ENCODE measurements around the gene VWA5B2.

The VWA5B2 gene

DNA sequence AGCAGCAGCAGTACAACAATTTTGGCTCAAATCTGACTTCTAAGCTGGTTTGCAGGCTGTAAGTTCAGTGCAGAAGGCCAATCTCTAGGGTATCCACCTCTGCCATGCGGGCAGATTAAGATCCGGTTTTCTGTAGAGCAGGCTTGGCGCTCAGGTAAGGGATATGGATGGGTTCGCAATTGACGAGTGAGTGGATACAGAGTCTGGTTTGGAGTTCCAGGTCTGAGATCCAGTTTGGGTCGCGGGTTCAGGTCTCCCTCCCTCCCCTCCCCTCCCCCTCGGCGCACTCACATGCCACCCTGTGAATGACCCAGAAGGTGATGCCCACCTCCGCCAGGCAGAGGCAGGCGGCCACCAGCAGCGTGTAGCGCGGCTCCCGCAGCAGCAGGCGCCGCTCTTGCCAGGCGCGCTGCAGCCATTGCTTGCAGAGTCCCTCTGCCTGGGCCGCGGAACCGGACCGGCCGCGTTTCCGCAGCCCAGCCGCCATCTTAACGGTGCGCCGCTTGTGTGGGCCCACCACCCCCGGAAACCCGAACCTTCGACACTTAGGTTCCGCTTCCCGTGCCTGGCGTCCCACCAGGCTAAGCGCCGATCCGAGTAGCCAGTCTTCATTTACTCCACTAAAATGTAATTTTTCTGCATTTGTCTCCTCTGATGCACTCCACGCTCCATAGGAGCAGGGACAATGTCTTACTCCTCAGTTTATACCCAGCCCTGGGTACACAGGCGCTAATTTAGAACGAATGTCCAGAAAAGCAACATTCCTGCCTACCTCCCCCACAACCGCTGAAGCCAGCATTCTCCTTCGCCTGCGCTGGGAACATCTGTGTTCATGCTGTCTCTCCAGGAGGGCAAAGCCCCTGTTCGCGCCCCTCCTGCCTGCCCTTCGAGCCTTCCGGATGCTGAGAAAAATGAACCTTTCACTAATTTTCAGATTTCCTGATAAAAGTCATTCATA is 19.3 kb downstream of the VWA5B2 start, which contains the start of gene ALG3:
ALG3 (minus strand) TSS at position 509 of the 958 bp plus-strand sequence; CDS start at position 487, 22 bp downstream.
- peak within 1 kb of the TSS; percentile 87 for H3K27ac ChIP-seq (ENCODE audit: low read depth, low read length)
- no peaks in the 10 kb centered on the region for H3K9me3 ChIP-seq (ENCODE audit: control insufficient read depth, insufficient read depth, low read depth, low read length)
- peaks cover 23% of the 10 kb centered on the region for H3K36me3 ChIP-seq (ENCODE audit: control insufficient read depth, insufficient read depth, low read length)
- peak within 1 kb of the TSS; percentile 82 for H3K9ac ChIP-seq (ENCODE audit: low read length)
- H3K27me3 ChIP-seq (ENCODE audit: control insufficient read depth, insufficient read depth, low read length) = no peaks in the 10 kb centered on the region
- H3K4me3 ChIP-seq (ENCODE audit: low read depth, low read length) = peak within 1 kb of the TSS; percentile 91
- H3K4me1 ChIP-seq (ENCODE audit: control insufficient read depth, insufficient read depth, low read length) = no peaks in the 10 kb centered on the region

DNA sequence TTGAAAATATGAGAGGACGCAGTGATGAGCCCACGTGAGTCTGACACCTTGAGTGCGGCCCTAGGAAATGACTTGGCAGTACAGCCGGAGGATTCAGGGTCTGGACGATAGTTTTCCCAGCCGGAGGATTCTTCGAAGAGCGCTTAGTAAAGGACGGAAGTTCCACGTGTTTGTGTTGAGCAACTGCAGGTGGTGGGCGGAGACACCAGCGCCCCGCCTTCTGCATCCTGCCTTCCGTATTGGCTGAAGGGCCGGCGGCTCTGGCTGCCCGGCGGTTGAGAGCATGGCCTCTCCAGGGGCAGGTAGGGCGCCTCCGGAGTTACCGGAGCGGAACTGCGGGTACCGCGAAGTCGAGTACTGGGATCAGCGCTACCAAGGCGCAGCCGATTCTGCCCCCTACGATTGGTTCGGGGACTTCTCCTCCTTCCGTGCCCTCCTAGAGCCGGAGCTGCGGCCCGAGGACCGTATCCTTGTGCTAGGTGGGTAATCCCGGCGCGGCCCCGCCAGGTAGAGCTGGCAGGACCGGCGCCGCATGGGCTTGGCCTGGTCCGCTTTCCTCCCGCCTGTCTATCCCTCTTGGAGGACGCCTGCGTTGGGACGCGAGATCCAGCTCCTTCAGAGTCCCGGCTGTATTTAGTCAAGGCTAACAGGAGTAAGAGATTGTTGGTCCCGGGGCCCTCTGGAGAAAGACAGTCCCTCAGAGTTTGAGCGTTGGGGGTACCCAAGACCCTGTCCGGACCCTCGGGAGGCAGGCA is 20.2 kb downstream of the VWA5B2 start, which contains the start of gene EEF1AKMT4:
EEF1AKMT4 (plus strand) TSS at position 261 of the 755 bp plus-strand sequence; CDS start at position 284, 23 bp downstream.
- no peaks in the 10 kb centered on the region for H3K9me3 ChIP-seq (ENCODE audit: control insufficient read depth, insufficient read depth, low read depth, low read length)
- H3K36me3 ChIP-seq (ENCODE audit: control insufficient read depth, insufficient read depth, low read length) = peaks cover 15% of the 10 kb centered on the region
- peak within 1 kb of the TSS; percentile 87 for H3K27ac ChIP-seq (ENCODE audit: low read depth, low read length)
- peak within 1 kb of the TSS; percentile 82 for H3K9ac ChIP-seq (ENCODE audit: low read length)
- H3K4me1 ChIP-seq (ENCODE audit: control insufficient read depth, insufficient read depth, low read length) = no peaks in the 10 kb centered on the region
- no peaks in the 10 kb centered on the region for H3K27me3 ChIP-seq (ENCODE audit: control insufficient read depth, insufficient read depth, low read length)
- H3K4me3 ChIP-seq (ENCODE audit: low read depth, low read length) = peak within 1 kb of the TSS; percentile 91

DNA sequence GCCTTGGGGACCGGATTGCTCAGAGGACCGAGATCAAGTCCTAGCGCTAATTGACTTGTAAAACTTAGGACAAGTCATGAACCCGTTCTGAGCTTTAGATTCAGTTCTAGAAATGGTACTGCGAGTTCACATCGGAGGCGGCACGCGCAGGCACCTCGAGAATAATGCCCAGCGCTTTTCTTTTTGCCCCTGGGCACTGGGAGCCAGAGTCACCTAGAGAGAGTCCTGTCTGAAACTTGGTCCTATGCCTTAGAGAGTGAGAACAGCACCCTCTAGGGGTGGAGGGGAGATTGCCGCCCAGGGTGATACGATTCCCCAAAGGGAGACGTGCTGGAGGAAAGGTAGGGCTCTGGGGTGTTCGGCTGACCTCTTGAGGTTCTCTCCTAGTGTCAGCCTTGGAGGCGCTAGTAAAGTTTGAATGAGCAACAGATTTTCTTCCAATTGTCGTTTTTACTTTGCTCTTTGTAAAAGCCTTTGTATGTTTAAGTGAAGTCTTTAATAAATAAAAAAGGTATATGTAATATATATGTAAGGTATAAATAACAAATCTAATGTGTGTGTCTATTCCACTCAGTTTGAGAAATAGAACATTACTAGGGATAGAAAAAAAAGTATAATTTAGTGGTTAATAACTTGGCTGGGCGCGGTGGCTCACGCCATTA is 20.9 kb downstream of the VWA5B2 start:
- H3K36me3 ChIP-seq (ENCODE audit: control insufficient read depth, insufficient read depth, low read length) = peaks cover 8% of the 10 kb centered on the region
- peak overlapping the region; percentile 81 for H3K9ac ChIP-seq (ENCODE audit: low read length)
- H3K27me3 ChIP-seq (ENCODE audit: control insufficient read depth, insufficient read depth, low read length) = no peaks in the 10 kb centered on the region
- no peaks in the 10 kb centered on the region for H3K4me1 ChIP-seq (ENCODE audit: control insufficient read depth, insufficient read depth, low read length)
- H3K4me3 ChIP-seq (ENCODE audit: low read depth, low read length) = peak overlapping the region; percentile 91
- H3K27ac ChIP-seq (ENCODE audit: low read depth, low read length) = peak overlapping the region; percentile 22; the same call in 1 of the 2 replicates
- H3K9me3 ChIP-seq (ENCODE audit: control insufficient read depth, insufficient read depth, low read depth, low read length) = no peaks in the 10 kb centered on the region

DNA sequence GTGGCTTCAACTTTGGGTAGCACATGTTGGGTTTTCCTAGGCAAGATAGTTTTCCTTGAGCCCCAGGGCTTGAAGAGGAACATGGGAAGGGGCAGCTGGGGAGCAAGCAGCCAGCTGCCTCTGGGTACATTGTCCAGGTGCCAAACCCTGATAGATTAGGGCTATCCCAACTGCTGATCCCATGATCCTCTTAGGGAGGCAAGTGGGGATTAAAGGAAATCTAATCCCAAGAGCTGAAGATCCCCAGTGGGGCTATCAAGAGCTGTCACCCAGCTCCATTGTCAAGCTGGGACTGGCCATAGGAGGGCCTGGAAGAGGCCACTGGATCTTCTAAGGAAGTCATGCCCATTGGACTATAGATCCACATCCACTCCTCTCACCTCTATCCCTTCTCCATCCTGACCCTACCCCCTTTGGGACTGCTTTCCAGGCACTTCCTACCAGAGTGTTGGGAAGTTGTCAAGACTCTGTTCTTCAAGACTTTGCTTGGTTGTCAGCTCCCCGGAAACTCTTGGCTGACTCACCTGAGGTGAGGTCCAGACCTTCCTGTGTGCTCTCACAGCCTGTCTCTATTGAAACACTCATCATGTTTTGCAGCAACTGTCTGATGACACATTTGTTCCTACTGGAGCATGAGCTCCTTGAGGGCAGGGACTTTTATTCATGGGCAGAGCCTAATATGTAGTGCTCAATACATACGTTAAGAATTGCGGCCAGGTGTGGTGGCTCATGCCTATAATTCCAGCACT is 26.1 kb downstream of the VWA5B2 start:
- no peak overlapping the region for H3K4me3 ChIP-seq (ENCODE audit: low read depth, low read length)
- peaks cover 3% of the 10 kb centered on the region; the same call in 1 of the 2 replicates for H3K36me3 ChIP-seq (ENCODE audit: control insufficient read depth, insufficient read depth, low read length)
- no peak overlapping the region for H3K9ac ChIP-seq (ENCODE audit: low read length)
- no peaks in the 10 kb centered on the region; the same call in 1 of the 2 replicates for H3K4me1 ChIP-seq (ENCODE audit: control insufficient read depth, insufficient read depth, low read length)
- H3K27ac ChIP-seq (ENCODE audit: low read depth, low read length) = no peak overlapping the region
- peaks cover 32% of the 10 kb centered on the region for H3K27me3 ChIP-seq (ENCODE audit: control insufficient read depth, insufficient read depth, low read length)
- no peaks in the 10 kb centered on the region for H3K9me3 ChIP-seq (ENCODE audit: control insufficient read depth, insufficient read depth, low read depth, low read length)

DNA sequence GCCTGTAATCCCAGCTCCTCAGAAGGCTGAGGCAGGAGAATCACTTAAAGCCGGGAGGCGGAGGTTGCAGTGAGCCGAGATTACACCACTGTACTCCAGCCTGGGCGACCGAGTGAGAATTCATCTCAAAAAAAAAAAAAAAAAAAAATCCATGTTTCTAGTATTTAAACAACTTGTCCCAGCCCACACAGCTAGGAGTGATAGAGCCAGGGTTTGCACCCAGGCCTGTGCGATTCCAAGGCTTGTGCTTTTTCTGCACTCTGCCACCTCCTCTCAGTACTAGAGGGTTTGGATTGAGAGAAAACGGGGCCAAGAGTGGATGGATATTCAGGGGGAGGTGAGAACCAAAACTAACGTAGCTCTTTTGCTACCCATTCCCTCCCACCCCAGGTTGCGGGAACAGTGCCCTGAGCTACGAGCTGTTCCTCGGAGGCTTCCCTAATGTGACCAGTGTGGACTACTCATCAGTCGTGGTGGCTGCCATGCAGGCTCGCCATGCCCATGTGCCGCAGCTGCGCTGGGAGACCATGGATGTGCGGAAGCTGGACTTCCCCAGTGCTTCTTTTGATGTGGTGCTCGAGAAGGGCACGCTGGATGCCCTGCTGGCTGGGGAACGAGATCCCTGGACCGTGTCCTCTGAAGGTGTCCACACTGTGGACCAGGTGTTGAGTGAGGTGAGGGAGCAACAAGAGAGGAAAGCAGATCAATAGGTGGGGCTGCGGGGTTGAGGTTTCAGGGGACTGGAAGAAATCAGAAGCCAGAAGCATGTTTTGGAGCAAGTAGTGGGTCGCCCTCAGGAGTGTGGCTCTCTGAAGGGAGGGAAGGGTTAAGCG is 27.9 kb downstream of the VWA5B2 start:
- peaks cover 3% of the 10 kb centered on the region; the same call in 1 of the 2 replicates for H3K36me3 ChIP-seq (ENCODE audit: control insufficient read depth, insufficient read depth, low read length)
- peaks cover 5% of the 10 kb centered on the region for H3K4me1 ChIP-seq (ENCODE audit: control insufficient read depth, insufficient read depth, low read length)
- no peak overlapping the region for H3K27ac ChIP-seq (ENCODE audit: low read depth, low read length)
- H3K27me3 ChIP-seq (ENCODE audit: control insufficient read depth, insufficient read depth, low read length) = peaks cover 48% of the 10 kb centered on the region
- no peaks in the 10 kb centered on the region for H3K9me3 ChIP-seq (ENCODE audit: control insufficient read depth, insufficient read depth, low read depth, low read length)
- H3K4me3 ChIP-seq (ENCODE audit: low read depth, low read length) = no peak overlapping the region
- H3K9ac ChIP-seq (ENCODE audit: low read length) = no peak overlapping the region

DNA sequence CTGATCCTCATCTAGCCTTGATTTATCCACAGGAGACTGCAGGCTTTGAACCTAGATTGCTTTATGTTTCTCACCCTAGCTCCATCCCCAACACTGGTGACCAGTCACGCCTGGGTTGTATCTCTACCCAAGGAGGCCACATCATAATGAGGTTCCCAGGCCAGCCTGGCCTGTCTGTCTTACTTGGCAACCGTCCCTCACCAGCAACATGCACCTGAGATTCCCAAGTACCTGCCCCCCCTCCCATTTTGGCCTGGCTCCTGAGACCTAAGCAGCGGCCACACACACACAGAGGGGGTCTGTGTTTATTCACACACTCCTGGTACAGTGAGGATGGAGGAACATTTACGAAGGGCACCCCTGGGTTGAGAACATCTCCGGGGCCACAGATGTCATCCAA is 29.5 kb downstream of the VWA5B2 start:
- H3K9me3 ChIP-seq (ENCODE audit: control insufficient read depth, insufficient read depth, low read depth, low read length) = no peaks in the 10 kb centered on the region
- no peak overlapping the region for H3K9ac ChIP-seq (ENCODE audit: low read length)
- peaks cover 61% of the 10 kb centered on the region for H3K27me3 ChIP-seq (ENCODE audit: control insufficient read depth, insufficient read depth, low read length)

DNA sequence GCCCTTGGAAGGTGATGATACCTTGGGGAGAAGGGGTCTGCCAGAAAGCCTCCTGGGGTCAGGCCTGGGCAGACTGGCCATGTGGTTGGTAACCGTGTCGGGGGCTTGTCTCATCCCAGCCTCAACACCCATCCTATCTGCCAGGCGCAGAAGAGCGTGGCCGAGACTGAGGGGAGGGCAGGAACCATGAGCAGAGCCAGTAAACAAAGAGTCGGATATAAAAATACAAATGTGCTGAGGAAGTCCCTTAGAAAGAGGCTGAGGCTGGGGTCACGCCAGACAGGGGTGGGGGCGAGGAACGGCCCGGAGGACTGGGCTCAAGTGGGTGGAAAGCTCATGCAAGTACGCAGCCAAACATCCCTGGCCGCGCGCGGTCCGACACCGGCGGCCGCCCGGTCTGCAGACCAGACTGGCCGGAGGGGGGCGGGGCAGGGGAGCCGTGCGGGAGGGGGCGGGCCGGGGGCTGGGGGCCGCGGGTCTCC is 30.1 kb downstream of the VWA5B2 start:
- Histone ChIP-seq H3K4me1 (ENCODE audit: control insufficient read depth, insufficient read depth, low read length) (peaks cover 10% of the 10 kb centered on the region), H3K9ac (ENCODE audit: low read length) (no peak overlapping the region), H3K4me3 (ENCODE audit: low read depth, low read length) (0 out of 2 replicates have a peak overlapping the region, but pooled peaks have one; percentile 28), H3K36me3 (ENCODE audit: control insufficient read depth, insufficient read depth, low read length) (peaks cover 3% of the 10 kb centered on the region; the same call in 1 of the 2 replicates), H3K27ac (ENCODE audit: low read depth, low read length) (no peak overlapping the region), H3K9me3 (ENCODE audit: control insufficient read depth, insufficient read depth, low read depth, low read length) (no peaks in the 10 kb centered on the region), H3K27me3 (ENCODE audit: control insufficient read depth, insufficient read depth, low read length) (peaks cover 63% of the 10 kb centered on the region)

More for the DNA sequence above, 29.5 kb downstream of the VWA5B2 start:
- Histone ChIP-seq H3K36me3 (ENCODE audit: control insufficient read depth, insufficient read depth, low read length) (peaks cover 3% of the 10 kb centered on the region; the same call in 1 of the 2 replicates), H3K27ac (ENCODE audit: low read depth, low read length) (no peak overlapping the region), H3K4me1 (ENCODE audit: control insufficient read depth, insufficient read depth, low read length) (peaks cover 10% of the 10 kb centered on the region), H3K4me3 (ENCODE audit: low read depth, low read length) (no peak overlapping the region)

DNA sequence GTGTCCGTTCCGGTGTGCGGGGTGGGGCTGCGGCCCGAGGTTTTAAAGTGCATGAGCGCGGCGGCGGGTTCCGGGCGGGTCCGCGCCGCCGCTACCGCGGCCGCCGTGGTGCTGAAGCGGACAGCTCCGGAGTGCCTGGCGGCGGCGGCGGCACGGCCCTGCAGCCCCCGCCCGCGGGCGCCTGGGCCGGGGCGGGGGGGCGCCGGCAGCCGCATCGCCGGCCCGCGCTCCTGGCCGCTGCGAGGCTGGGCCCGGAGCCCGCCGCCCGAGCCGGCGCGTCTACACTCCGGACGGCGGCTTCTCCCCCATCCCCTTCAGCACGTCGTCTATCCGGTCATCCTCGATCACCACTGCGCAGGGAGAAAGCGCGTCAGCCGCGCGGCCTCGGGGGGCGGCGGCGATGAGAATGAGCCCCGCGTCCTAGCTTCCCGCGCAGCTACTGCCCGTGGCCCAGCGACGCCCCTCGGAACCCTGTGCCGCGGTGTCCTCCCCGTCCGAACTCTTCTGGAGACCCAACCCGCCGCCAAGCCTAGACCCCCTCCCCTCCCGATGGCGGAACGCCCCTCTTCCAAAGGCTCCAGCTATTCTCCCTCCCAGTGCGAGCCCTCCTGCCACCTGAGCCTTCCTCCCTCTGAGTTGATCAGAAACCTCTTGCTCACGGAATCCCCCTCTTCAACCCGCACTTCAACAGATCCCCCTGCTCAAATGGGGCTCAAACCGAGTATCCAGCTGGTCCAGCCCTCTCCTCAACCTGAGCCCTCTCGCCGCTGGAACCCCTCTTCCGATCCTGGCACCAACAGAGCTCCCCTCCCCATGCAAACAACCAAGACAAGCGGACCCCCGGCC is 30.7 kb downstream of the VWA5B2 start:
- Histone ChIP-seq H3K27me3 (ENCODE audit: control insufficient read depth, insufficient read depth, low read length) (peaks cover 70% of the 10 kb centered on the region), H3K9ac (ENCODE audit: low read length) (peak overlapping the region; percentile 62), H3K4me1 (ENCODE audit: control insufficient read depth, insufficient read depth, low read length) (peaks cover 10% of the 10 kb centered on the region), H3K36me3 (ENCODE audit: control insufficient read depth, insufficient read depth, low read length) (peaks cover 3% of the 10 kb centered on the region; the same call in 1 of the 2 replicates), H3K4me3 (ENCODE audit: low read depth, low read length) (peak overlapping the region; percentile 65), H3K9me3 (ENCODE audit: control insufficient read depth, insufficient read depth, low read depth, low read length) (no peaks in the 10 kb centered on the region), H3K27ac (ENCODE audit: low read depth, low read length) (no peak overlapping the region)
